ENCODE data around the gene RASGEF1C. TPM values are rescaled to one million over a fixed set of nuclear protein-coding genes. Genes with fewer than 3 reads are reported as not detected.
A peak's percentile ranks its signal among the peaks of the same experiment; 100 is the strongest.

RASGEF1C gene
- total and polyA plus RNA-seq, 2 of the 13 experiments (the other 11 are each of a cell fraction or from before 2014, with no cell fraction given), result not detected

GRCh38 chr5:180090098-180090768 is 118.8 kb downstream of the RASGEF1C start (continued):
- TF ChIP-seq CTCF (CRISPR knock-in tag; IDR thresholded peaks at IDR 0.05), result peak; percentile 72
- peak; percentile 35; the same call in 1 of the 2 replicates for TF ChIP-seq ZNF788 (CRISPR knock-in tag; IDR thresholded peaks at IDR 0.05; ENCODE audit: borderline replicate concordance)
- no peak for TF ChIP-seq DBP (CRISPR knock-in tag; IDR thresholded peaks at IDR 0.05; ENCODE audit: not compliant biosample characterization)
- no peak for TF ChIP-seq ZNF30 (CRISPR knock-in tag; IDR thresholded peaks at IDR 0.05)
- peak; percentile 44; the same call in 1 of the 2 replicates for TF ChIP-seq ZNF740 (CRISPR knock-in tag; IDR thresholded peaks at IDR 0.05)
- TF ChIP-seq STAG1 (CRISPR knock-in tag; IDR thresholded peaks at IDR 0.05), result peak; percentile 53
- TF ChIP-seq ZHX1 (CRISPR knock-in tag; IDR thresholded peaks at IDR 0.05; ENCODE audit: low read depth), result no peak
- peak; percentile 75 for TF ChIP-seq ZNF263 (CRISPR knock-in tag; IDR thresholded peaks at IDR 0.05)
- TF ChIP-seq MXI1 (IDR thresholded peaks at IDR 0.05; ENCODE audit: borderline replicate concordance, low read depth, low read length), result no peak
- no peak for TF ChIP-seq ZBTB38 (CRISPR knock-in tag; IDR thresholded peaks at IDR 0.05)
- peak; percentile 32; the same call in 1 of the 2 replicates for TF ChIP-seq ARID5B (CRISPR knock-in tag; IDR thresholded peaks at IDR 0.05)
- TF ChIP-seq ZNF543 (CRISPR knock-in tag; IDR thresholded peaks at IDR 0.05), result no peak
- 0 out of 2 replicates have a peak, but pooled peaks have one; percentile 30 for TF ChIP-seq HOXD1 (CRISPR knock-in tag; IDR thresholded peaks at IDR 0.05)
- TF ChIP-seq JUND (CRISPR knock-in tag; IDR thresholded peaks at IDR 0.05), result no peak
- peak; percentile 27; the same call in 1 of the 2 replicates for TF ChIP-seq ZBTB33 (CRISPR knock-in tag; IDR thresholded peaks at IDR 0.05)
- no peak for TF ChIP-seq ZNF451 (CRISPR knock-in tag; IDR thresholded peaks at IDR 0.05)
- 0 out of 2 replicates have a peak, but pooled peaks have one; percentile 27 for TF ChIP-seq ISL2 (CRISPR knock-in tag; IDR thresholded peaks at IDR 0.05)
